ENCODE data around the gene SLC38A3. TPM values are rescaled to one million over a fixed set of nuclear protein-coding genes. Genes with fewer than 3 reads are reported as not detected.

Gene SLC38A3
- total RNA-seq, 1 experiment from 2014 or later = 6.0 TPM

DNA sequence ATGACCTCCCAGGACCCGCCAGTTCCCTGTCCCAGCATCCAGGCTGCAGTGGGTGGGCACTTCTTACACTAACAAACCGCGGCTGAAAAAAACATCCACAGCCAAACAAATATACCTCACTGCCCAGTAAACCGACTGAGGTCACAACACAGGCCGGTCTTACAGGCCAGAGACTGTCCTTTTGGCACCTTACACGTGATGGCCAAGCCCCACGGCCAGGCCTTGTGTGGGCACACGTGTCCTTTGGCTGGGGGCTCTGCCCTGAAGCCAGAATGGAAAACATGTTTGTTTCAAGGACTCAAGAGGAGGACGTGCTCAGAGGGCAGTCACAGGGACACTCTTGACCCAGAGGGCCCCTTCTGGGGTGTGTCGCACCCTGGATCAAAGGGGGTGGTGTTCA is 9.8 kb downstream of the SLC38A3 start:
- TF ChIP-seq POLR2AphosphoS5 (IDR thresholded peaks at IDR 0.05; ENCODE audit: low read depth, low read length) = no peak
- TF ChIP-seq TCF7L2 (IDR thresholded peaks at IDR 0.05; ENCODE audit: low read depth, low read length) = no peak
- TF ChIP-seq, protein P1, sequence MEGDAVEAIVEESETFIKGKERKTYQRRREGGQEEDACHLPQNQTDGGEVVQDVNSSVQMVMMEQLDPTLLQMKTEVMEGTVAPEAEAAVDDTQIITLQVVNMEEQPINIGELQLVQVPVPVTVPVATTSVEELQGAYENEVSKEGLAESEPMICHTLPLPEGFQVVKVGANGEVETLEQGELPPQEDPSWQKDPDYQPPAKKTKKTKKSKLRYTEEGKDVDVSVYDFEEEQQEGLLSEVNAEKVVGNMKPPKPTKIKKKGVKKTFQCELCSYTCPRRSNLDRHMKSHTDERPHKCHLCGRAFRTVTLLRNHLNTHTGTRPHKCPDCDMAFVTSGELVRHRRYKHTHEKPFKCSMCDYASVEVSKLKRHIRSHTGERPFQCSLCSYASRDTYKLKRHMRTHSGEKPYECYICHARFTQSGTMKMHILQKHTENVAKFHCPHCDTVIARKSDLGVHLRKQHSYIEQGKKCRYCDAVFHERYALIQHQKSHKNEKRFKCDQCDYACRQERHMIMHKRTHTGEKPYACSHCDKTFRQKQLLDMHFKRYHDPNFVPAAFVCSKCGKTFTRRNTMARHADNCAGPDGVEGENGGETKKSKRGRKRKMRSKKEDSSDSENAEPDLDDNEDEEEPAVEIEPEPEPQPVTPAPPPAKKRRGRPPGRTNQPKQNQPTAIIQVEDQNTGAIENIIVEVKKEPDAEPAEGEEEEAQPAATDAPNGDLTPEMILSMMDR (IDR thresholded peaks at IDR 0.05) = no peak
- TF ChIP-seq, protein P2, sequence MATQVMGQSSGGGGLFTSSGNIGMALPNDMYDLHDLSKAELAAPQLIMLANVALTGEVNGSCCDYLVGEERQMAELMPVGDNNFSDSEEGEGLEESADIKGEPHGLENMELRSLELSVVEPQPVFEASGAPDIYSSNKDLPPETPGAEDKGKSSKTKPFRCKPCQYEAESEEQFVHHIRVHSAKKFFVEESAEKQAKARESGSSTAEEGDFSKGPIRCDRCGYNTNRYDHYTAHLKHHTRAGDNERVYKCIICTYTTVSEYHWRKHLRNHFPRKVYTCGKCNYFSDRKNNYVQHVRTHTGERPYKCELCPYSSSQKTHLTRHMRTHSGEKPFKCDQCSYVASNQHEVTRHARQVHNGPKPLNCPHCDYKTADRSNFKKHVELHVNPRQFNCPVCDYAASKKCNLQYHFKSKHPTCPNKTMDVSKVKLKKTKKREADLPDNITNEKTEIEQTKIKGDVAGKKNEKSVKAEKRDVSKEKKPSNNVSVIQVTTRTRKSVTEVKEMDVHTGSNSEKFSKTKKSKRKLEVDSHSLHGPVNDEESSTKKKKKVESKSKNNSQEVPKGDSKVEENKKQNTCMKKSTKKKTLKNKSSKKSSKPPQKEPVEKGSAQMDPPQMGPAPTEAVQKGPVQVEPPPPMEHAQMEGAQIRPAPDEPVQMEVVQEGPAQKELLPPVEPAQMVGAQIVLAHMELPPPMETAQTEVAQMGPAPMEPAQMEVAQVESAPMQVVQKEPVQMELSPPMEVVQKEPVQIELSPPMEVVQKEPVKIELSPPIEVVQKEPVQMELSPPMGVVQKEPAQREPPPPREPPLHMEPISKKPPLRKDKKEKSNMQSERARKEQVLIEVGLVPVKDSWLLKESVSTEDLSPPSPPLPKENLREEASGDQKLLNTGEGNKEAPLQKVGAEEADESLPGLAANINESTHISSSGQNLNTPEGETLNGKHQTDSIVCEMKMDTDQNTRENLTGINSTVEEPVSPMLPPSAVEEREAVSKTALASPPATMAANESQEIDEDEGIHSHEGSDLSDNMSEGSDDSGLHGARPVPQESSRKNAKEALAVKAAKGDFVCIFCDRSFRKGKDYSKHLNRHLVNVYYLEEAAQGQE (IDR thresholded peaks at IDR 0.05; ENCODE audit: insufficient read depth in 1 of 2, low read depth in 2 of 2, low read length in 1 of 2) = no peak
- no peak for TF ChIP-seq SIN3A (IDR thresholded peaks at IDR 0.05; ENCODE audit: borderline replicate concordance, insufficient read depth, low read depth, low read length)
- Histone ChIP-seq H3K4me3 (ENCODE audit: low read depth in 2 of 2, low read length in 2 of 2) (no peak overlapping the region), H3K27me3 (ENCODE audit: control insufficient read depth, insufficient read depth, low read length) (no peaks in the 10 kb centered on the region), H3K36me3 (ENCODE audit: control insufficient read depth, insufficient read depth, low read length) (no peaks in the 10 kb centered on the region), H3K4me1 (ENCODE audit: control insufficient read depth, insufficient read depth, low read length) (no peaks in the 10 kb centered on the region; the same call in 1 of the 2 replicates), H3K27ac (ENCODE audit: low read length) (no peak overlapping the region), H3K9me3 (ENCODE audit: control insufficient read depth, insufficient read depth, low read depth, low read length) (no peaks in the 10 kb centered on the region)
- intact Hi-C loops (cut with micrococcal nuclease; ENCODE audit: unreplicated experiment) (no loop called here), in situ Hi-C loops (cut with HindIII; ENCODE audit: low pct_unique_long_range_greater_than_20kb, low sequenced_read_pairs) (no loop called here)
- ATAC-seq (no peak), DNase-seq (ENCODE audit: low read depth, low spot score) (no peak)
- ChIA-PET POLR2A (no interaction called here), CTCF (no interaction called here)
- no TSS peak for BruUV-seq (replicated peaks)

DNA sequence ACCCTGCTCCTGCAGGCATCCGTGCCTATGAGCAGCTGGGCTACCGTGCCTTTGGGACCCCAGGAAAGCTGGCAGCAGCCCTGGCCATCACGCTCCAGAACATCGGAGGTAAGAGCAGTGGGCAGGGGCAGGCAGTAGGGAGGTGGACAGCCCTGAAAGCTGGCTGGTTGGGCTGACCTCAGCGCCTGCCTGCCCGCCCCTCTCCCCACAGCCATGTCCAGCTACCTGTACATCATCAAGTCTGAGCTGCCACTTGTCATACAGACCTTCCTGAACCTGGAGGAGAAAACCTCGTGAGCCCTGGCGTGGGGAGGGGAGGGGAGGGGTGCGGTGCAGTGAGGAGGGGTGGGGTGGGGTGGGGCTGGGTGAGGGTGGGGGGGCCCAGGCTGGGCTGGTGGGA is 10.5 kb downstream of the SLC38A3 start:
- ATAC-seq = no peak
- H3K4me3 ChIP-seq (ENCODE audit: low read depth in 2 of 2, low read length in 2 of 2) = no peak overlapping the region
- in situ Hi-C loops (cut with HindIII; ENCODE audit: low pct_unique_long_range_greater_than_20kb, low sequenced_read_pairs) = no loop called here
- H3K36me3 ChIP-seq (ENCODE audit: control insufficient read depth, insufficient read depth, low read length) = no peaks in the 10 kb centered on the region
- no peaks in the 10 kb centered on the region; the same call in 1 of the 2 replicates for H3K4me1 ChIP-seq (ENCODE audit: control insufficient read depth, insufficient read depth, low read length)
- no peaks in the 10 kb centered on the region for H3K9me3 ChIP-seq (ENCODE audit: control insufficient read depth, insufficient read depth, low read depth, low read length)
- CTCF ChIA-PET = interaction anchor here (0.9 kb wide), 1 partner anchor 21 kb away, joined by 4 read pairs; no protein-coding TSS in a partner anchor
- POLR2A ChIA-PET = no interaction called here
- intact Hi-C loops (cut with micrococcal nuclease; ENCODE audit: unreplicated experiment) = no loop called here
- TF ChIP-seq TCF7L2 (IDR thresholded peaks at IDR 0.05; ENCODE audit: low read depth, low read length) = no peak
- TF ChIP-seq, protein P1 (IDR thresholded peaks at IDR 0.05) = no peak
- no peak for TF ChIP-seq SIN3A (IDR thresholded peaks at IDR 0.05; ENCODE audit: borderline replicate concordance, insufficient read depth, low read depth, low read length)
- TF ChIP-seq, protein P2 (IDR thresholded peaks at IDR 0.05; ENCODE audit: insufficient read depth in 1 of 2, low read depth in 2 of 2, low read length in 1 of 2) = no peak
- TF ChIP-seq POLR2AphosphoS5 (IDR thresholded peaks at IDR 0.05; ENCODE audit: low read depth, low read length) = no peak
- no peak for DNase-seq (ENCODE audit: low read depth, low spot score)
- no TSS peak for BruUV-seq (replicated peaks)
- no peaks in the 10 kb centered on the region for H3K27me3 ChIP-seq (ENCODE audit: control insufficient read depth, insufficient read depth, low read length)
- H3K27ac ChIP-seq (ENCODE audit: low read length) = no peak overlapping the region

Measured in Panc1 (cell line).